ENCODE results near the gene CD7.

CD7 gene

DNA sequence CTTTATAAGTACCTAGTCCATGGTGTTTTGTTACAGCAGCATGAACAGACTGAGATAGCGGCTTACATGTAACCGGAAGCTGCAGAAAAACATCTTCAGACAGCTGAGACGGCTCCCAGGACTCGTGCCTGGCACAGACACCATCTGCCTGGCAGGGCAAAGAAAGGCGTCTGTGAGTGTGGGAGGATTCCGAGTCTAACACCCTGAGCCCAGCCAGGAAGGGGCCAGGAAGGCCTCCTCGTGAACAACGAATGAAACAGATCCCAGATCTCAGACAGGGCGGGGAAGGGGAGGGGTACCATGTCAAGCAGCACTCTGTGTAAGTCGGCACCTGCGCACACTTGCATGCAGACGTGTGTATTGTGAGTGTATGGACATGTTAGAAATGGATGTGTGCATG, 39.6 kb downstream of the CD7 start:
- no peak for DNase-seq

GRCh38 chr17:82276938-82277337, 40.5 kb downstream of the CD7 start:
- no peak for DNase-seq

- no peak for DNase-seq
Observed at GRCh38 chr17:82275326-82275725, 42.1 kb downstream of the CD7 start.

- no peak for DNase-seq
Observed at GRCh38 chr17:82274134-82275020, 43.0 kb downstream of the CD7 start.

DNA sequence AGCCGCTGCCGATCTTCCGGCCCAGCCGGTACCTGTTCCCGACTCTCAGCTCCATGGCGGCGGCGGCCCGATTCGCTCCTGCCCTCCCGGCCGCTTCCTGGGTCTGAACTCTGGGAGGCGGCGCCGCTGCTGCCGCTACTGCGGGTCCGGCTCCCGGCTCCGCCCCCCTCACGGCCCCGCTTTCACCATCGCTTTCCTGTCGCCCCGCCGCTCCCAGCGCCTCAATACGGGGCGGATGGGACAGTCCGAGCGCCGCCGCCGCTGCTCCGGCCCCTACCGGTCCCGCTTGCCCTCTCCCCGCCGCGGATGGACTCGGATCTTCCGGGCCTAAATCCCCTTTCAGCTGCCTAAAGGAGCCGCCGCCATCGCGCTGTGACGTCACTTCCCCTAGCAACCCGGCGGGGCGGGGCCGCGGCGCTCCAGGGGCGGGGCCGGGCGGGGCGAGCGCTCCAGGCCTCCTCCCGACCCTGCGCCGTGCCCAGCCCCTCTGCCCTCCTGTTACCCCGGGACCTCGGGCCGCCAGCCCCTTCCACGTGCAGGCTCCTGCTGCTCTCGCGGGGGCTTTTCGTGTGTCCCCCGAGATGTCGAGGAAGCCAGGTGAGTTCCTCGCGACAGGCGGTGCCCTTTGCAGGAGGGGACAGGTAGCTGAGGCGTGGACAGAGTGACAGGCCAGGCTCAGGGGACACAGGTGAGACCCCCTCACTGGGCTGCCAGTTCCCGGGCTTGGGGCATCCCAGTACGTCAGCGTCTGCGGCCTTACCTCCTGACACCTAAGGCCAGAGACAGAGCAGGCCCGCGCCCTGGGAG, 43.9 kb downstream of the CD7 start, which contains the start of gene CSNK1D:
Gene CSNK1D, minus strand, starts transcription at position 374 of the 807 bp plus-strand sequence. Its CDS starts 319 bp downstream, at position 55.
- no peak for DNase-seq

DNA sequence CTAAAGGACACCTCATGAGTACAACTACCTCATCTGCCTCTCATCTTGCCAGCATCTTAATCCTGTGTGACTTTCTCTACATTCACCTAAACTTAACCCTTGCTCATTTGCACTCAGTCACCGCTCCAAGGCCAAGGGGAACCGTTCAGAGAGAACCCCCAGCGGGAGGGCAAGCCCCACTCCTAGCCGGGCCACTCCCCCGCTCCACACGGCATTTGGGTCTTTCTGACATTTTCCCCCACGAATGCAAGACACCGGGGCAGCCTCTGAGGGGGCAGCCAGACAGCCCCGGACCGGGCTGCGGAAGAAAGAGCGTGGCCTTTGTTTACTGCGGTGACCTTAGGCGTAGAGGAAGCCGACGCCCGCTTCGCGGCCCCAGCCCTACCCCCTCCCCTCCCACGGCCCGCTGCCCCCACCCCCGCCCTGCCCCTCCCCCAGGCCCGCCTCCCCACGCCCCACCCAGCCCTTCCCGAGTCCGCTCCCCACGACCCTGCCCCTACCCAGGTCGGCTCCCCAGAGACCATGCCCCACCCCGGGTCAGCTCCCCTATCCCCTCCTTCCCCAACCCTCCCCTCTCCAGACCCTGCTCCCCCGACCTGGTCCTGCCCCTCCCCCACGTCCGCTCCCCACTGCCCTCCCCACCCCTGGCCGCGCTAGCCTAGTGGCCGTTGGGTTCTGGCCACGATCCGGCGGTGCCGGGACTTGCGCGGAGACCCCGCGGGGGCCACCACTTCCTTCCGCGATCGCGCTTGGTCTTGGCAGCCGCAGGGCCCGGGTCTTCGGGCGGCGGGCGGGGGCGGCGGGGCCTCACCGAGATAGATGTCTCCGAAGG, 44.7 kb downstream of the CD7 start:
- DNase-seq, result no peak

DNA sequence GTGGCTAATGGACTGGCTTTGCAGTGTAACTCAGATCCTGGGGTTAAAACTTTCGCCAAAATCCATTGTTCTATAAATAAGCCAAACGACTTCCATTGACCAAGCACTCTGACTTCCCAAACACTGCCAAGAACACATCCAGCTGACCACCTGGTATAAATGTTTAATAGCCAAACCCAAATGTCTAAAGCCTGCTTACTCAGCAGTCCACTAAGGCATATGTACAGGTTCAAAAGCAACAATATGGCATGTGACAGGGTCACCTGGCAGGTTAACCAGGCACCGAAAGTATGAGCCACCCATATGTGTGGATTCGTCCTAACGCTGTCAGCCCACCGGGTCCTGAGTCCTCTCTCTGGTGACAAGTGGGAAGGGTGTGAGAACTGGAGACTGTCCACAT, 46.0 kb downstream of the CD7 start:
- no peak for DNase-seq

GRCh38 chr17:82270651-82271050, 46.8 kb downstream of the CD7 start:
- no peak for DNase-seq

DNA sequence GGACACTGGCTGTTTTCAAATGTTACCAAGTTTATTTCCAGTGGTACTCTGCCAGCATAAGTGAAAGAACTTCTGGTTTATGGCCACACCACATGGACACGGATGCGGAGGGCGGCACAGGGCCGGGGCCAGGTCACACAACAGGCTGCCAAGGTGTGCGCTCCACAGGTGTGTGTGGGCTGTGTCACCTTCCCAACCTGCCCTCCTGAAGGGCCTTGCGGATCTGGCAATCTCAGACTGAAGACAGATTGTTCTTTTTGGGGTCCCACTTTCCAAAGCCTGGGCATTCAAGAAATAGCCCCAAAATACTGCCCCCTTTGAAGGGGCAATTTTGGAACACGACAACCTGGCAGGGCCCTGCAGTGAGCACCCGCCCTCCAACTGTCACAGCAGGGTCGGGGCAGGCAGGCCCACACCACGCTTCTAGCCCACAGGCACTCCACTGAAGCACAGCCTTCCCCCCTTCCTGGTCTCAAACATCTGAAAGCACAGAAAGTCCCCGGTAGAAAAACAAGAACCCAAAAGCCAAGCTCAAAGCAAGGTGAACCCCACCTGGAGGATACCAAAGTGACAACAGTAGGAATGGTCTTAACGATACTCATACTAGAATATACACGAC, 47.4 kb downstream of the CD7 start:
- no peak for DNase-seq

DNA sequence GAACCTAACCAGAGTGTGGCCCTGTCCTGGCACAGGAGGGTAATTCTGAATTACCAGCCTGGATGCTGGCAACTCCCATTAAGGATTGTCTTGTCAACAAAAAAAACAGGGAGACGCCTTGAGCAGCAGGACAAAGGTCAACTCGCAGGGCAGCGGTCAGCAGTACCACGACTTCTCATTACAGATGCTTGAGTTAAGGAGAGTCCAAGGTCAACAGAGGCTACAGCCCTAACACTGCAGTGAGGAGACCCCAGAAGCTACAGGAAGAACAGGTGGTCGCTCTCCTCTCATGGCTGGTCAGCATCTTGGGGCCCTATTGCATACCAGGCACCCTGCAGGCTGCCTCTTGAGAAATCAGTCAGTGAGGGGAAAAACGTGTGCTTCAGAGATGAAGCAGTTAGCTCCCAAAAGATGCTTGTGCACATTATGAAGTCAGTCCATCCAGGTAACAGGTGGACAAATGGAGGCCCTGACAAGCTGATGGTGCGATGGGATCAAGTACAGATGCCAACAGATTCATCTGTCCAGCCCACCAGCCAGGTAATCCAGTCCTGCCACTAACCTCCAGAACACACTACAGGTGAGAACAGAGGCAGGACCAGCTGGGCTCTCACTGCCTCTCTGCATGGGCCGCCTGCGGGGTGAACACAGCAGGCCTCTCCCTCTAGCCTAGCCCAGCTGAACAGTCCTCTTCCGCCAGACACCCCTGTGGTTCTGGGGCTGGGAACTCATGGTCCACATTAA, 48.1 kb downstream of the CD7 start:
- no peak for DNase-seq

DNA sequence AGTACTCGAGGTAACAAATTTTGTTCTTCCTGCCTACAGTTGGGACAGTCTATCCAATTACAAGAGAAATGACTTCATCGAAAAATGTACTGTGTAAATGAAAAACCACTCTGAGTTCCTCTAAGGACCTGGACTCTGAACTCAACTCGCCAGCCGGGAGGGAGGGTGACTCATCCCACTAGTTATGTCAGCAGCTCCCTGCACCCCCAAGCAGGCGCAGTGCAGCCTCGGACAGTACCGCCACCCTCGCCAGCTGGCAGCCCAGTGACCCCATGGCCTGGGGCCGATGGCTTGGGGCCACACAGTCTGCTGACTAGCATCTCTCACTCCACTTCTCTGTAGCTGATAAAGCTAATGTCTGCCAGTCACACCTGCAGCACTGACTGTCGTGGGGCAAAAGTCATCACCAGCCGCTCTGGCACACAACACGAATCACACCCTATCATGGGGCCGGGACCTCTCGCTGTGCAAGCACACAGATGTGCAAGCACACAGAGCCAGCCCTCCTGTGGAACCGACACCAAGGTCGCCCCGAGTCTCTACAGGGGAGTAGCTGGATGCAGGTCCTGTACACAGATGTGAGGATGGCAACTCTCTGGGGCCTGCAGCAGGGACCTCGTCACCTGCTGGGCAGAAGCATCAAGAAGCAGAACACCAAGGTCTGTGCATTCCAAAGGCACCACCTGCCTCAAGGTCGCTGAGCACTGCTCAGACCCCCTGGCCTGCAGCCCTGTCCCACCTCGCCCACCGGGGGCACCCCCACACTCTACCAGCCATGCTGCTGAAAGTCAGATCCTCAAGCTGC, 49.6 kb downstream of the CD7 start:
- DNase-seq, result no peak

DNA sequence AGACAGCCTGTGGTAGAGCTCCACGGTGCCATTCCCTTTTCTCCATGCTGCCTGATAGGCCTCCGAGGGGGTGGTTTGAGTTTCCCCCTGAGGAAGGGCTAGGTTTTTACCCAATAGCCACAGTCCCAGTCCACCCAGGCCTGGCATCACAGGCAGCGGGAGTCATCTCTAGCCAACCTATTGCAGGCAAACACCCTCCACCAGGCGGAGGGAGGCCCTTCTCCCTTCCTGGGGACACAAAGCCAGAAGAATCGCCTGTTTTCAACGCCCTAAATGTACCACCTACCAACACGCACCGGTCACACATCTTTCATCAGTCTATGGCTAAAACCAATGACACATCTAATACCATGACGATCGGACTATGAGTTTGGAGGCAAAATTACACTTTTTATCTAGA, 51.3 kb downstream of the CD7 start:
- DNase-seq, result no peak
